ENCODE data around the gene AP1G2.
"Not testable (repeated sequence)": the region's sequence is repeated elsewhere in the genome, so short reads cannot be mapped to it uniquely, and the experiment has no call there.

Gene AP1G2

GRCh38 chr14:23589606-23590005 is 22.0 kb upstream of the AP1G2 start:
- H2AFZ ChIP-seq (ENCODE audit: low read depth): peak overlapping the region; percentile 49; the same call in 1 of the 2 replicates
- H3K36me3 ChIP-seq (ENCODE audit: insufficient read depth): no peaks in the 10 kb centered on the region
- H4K20me1 ChIP-seq (ENCODE audit: insufficient read depth): no peaks in the 10 kb centered on the region
- H3K9ac ChIP-seq: no peak overlapping the region
- peaks cover 5% of the 10 kb centered on the region for H3K4me1 ChIP-seq (ENCODE audit: low read depth, poor library complexity, severe bottlenecking)
- no peak overlapping the region for H3K27ac ChIP-seq
- H3K4me3 ChIP-seq (IDR thresholded peaks at IDR 0.05; ENCODE audit: insufficient read depth, low read depth, low read length): no peak overlapping the region
- no peak overlapping the region for H3K4me2 ChIP-seq
- H3K27me3 ChIP-seq (ENCODE audit: insufficient read depth, low read depth): no peaks in the 10 kb centered on the region
- TF ChIP-seq, protein P1, sequence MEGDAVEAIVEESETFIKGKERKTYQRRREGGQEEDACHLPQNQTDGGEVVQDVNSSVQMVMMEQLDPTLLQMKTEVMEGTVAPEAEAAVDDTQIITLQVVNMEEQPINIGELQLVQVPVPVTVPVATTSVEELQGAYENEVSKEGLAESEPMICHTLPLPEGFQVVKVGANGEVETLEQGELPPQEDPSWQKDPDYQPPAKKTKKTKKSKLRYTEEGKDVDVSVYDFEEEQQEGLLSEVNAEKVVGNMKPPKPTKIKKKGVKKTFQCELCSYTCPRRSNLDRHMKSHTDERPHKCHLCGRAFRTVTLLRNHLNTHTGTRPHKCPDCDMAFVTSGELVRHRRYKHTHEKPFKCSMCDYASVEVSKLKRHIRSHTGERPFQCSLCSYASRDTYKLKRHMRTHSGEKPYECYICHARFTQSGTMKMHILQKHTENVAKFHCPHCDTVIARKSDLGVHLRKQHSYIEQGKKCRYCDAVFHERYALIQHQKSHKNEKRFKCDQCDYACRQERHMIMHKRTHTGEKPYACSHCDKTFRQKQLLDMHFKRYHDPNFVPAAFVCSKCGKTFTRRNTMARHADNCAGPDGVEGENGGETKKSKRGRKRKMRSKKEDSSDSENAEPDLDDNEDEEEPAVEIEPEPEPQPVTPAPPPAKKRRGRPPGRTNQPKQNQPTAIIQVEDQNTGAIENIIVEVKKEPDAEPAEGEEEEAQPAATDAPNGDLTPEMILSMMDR (conservative IDR thresholded peaks at IDR 0.05; ENCODE audit: low read depth, low read length): no peak
- H3K79me2 ChIP-seq (ENCODE audit: insufficient read depth, low read depth): no peaks in the 10 kb centered on the region

DNA sequence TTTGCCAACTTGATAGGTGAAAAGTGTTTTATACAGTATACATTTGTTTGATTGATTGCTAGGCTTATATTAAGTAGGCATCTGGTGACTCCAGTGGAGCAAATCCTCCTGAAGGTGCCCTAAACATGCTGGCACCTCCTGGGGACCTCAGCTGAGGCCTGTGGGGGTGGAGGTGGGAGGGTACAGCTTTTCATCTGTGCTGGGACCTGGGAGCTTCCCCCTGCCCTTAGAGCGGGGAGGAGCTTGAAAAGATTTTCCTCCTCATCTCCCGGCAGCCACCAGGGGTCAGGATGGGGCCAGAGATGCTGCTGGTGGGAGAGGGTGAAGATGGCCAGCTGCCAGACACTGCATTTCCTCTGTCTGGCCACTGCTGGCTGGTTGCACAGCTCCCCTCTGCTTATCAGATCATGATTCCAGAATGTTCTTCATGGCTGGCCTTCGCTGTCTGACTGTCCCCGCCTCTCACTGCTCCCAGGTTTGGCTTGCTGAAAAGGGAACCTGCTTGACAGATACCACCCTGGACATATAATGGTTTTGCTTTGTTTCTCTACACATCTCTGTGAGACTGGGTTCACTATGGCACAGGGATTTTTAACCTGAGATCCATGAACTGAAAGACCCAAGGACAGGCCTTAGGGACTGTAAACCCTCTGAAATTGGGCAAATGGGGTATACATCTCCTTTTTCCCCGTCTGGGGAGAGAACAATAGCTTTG is 21.4 kb upstream of the AP1G2 start:
- no peaks in the 10 kb centered on the region for H3K79me2 ChIP-seq (ENCODE audit: insufficient read depth, low read depth)
- no peak overlapping the region for H3K27ac ChIP-seq
- peaks cover 5% of the 10 kb centered on the region for H3K4me1 ChIP-seq (ENCODE audit: low read depth, poor library complexity, severe bottlenecking)
- TF ChIP-seq, protein P1 (conservative IDR thresholded peaks at IDR 0.05; ENCODE audit: low read depth, low read length): peak; percentile 65
- H2AFZ ChIP-seq (ENCODE audit: low read depth): peak overlapping the region; percentile 49; the same call in 1 of the 2 replicates
- H4K20me1 ChIP-seq (ENCODE audit: insufficient read depth): no peaks in the 10 kb centered on the region
- H3K9ac ChIP-seq: no peak overlapping the region
- no peaks in the 10 kb centered on the region for H3K27me3 ChIP-seq (ENCODE audit: insufficient read depth, low read depth)
- H3K4me2 ChIP-seq: peak overlapping the region; percentile 42; the same call in 1 of the 2 replicates
- no peak overlapping the region for H3K4me3 ChIP-seq (IDR thresholded peaks at IDR 0.05; ENCODE audit: insufficient read depth, low read depth, low read length)
- no peaks in the 10 kb centered on the region for H3K36me3 ChIP-seq (ENCODE audit: insufficient read depth)

DNA sequence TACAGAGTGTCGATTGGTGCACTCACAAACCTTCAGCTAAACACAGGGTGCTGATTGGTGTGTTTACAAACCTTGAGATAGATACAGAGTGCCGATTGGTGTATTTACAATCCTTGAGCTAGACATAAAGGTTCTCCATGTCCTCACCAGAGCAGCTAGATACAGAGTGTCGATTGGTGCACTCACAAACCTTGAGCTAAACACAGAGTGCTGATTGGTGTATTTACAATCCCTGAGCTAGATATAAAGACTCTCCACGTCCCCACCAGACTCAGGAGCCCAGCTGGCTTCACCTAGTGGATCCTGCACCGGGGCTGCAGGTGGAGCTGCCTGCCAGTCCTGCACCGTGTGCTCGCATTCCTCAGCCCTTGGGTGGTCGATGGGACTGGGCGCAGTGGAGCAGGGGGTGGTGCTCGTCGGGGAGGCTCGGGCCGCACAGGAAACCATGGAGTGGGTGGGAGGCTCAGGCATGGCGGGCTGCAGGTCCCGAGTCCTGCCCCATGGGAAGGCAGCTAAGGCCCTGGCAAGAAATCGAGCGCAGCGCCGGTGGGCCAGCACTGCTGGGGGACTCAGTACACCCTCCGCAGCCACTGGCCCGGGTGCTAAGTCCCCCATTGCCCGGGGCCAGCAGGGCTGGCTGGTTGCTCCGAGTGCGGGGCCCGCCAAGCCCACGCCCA is 17.1 kb upstream of the AP1G2 start:
- H3K79me2 ChIP-seq (ENCODE audit: insufficient read depth, low read depth); H3K4me3 ChIP-seq (IDR thresholded peaks at IDR 0.05; ENCODE audit: insufficient read depth, low read depth, low read length); H3K36me3 ChIP-seq (ENCODE audit: insufficient read depth); H2AFZ ChIP-seq (ENCODE audit: low read depth); H3K27me3 ChIP-seq (ENCODE audit: insufficient read depth, low read depth); H3K9ac ChIP-seq; H3K27ac ChIP-seq; H4K20me1 ChIP-seq (ENCODE audit: insufficient read depth); H3K4me1 ChIP-seq (ENCODE audit: low read depth, poor library complexity, severe bottlenecking); H3K4me2 ChIP-seq: not testable (repeated sequence)

DNA sequence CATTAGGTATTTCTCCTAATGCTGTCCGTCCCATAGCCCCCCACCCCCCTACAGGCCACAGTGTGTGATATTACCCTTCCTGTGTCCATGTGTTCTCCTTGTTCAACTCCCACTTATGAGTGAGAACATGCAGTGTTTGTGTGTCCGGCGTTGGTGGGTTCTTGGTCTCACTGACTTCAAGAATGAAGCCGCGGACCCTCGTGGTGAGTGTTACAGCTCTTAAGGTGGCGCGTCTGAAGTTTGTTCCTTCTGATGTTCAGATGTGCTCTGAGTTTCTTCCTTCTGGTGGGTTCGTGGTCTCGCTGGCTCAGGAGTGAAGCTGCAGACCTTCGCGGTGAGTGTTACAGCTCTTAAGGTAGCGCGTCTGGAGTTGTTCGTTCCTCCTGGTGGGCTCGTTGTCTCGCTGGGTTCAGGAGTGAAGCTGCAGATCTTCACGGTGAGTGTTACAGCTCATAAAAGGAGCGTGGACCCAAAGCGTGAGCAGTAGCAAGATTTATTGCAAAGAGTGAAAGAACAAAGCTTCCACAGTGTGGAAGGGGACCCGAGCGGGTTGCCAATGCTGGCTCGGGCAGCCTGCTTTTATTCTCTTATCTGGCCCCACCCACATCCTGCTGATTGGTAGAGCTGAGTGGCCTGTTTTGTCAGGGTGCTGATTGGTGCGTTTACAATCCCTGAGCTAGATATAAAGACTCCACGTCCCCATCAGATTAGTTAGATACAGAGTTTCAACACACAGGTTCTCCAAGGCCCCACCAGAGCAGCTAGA is 16.4 kb upstream of the AP1G2 start:
- not testable (repeated sequence) for H3K9ac ChIP-seq; H3K79me2 ChIP-seq (ENCODE audit: insufficient read depth, low read depth); H2AFZ ChIP-seq (ENCODE audit: low read depth); H4K20me1 ChIP-seq (ENCODE audit: insufficient read depth); H3K4me2 ChIP-seq; H3K4me3 ChIP-seq (IDR thresholded peaks at IDR 0.05; ENCODE audit: insufficient read depth, low read depth, low read length); H3K27me3 ChIP-seq (ENCODE audit: insufficient read depth, low read depth); H3K4me1 ChIP-seq (ENCODE audit: low read depth, poor library complexity, severe bottlenecking); H3K27ac ChIP-seq; H3K36me3 ChIP-seq (ENCODE audit: insufficient read depth)

- H3K4me3 ChIP-seq (IDR thresholded peaks at IDR 0.05; ENCODE audit: insufficient read depth, low read depth, low read length): no peak overlapping the region
- no peak overlapping the region for H3K27ac ChIP-seq
- H3K4me2 ChIP-seq: no peak overlapping the region
- H3K36me3 ChIP-seq (ENCODE audit: insufficient read depth): no peaks in the 10 kb centered on the region
- no peak overlapping the region for H3K9ac ChIP-seq
- H3K27me3 ChIP-seq (ENCODE audit: insufficient read depth, low read depth): no peaks in the 10 kb centered on the region
- no peaks in the 10 kb centered on the region for H4K20me1 ChIP-seq (ENCODE audit: insufficient read depth)
- H3K79me2 ChIP-seq (ENCODE audit: insufficient read depth, low read depth): no peaks in the 10 kb centered on the region
- no peaks in the 10 kb centered on the region for H3K4me1 ChIP-seq (ENCODE audit: low read depth, poor library complexity, severe bottlenecking)
- no peak overlapping the region for H2AFZ ChIP-seq (ENCODE audit: low read depth)
- TF ChIP-seq, protein P1 (conservative IDR thresholded peaks at IDR 0.05; ENCODE audit: low read depth, low read length): no peak
Measured at GRCh38 chr14:23582906-23583760, 15.5 kb upstream of the AP1G2 start.
